A549 (cell line): ENCODE data around the gene ARID1B. TPM values are rescaled to one million over a fixed set of nuclear protein-coding genes. Genes with fewer than 3 reads are reported as not detected.

Experiments used
- ATAC-seq, 2 experiments: fragments of 200-7000 bp in 1 of 2; fragments of >200 bp in 1 of 2; cut with Nextera tagmentation in 1 of 2; cut with Tn5 transposase in 1 of 2; 3 replicates each; pipeline versions ENCODE4 v1.8.0 to v1.9.1; 2018 to 2020; ENCODE audit warnings: mild to moderate bottlenecking in 1 of 2, moderate library complexity in 1 of 2
- CTCF ChIA-PET: fragments of 300-600 bp; sonication (Branson Sonifier 250); formaldehyde crosslinking; extraction: SDS; loops from one replicate; lab custom pipeline; 2021; ENCODE audit warnings: antibody characterized with exemption, inconsistent platforms; lab: Yijun Ruan, JAX
- POLR2A ChIA-PET: fragments of 350-600 bp; formaldehyde crosslinking; extraction: SDS; loops from one replicate; lab custom pipeline; 2021; ENCODE audit warnings: antibody characterized with exemption, inconsistent platforms; lab: Yijun Ruan, JAX
- DNase-seq, 2 experiments: peaks; one replicate each; pipeline versions ENCODE4 v3.0.0 to v3.0.0-alpha.2; 2011 to 2016; ENCODE audit warnings: low read depth in 1 of 2, low spot score in 1 of 2
- FAIRE-seq: peaks from 2 replicates; lab custom pipeline; 2011; peaks lifted over from hg19 to GRCh38; lab: Jason Lieb, UNC
- H3K27ac ChIP-seq, 2 experiments: fragments of >200 bp; sonication (Bioruptor Twin); formaldehyde crosslinking; 3 replicates each; pipeline ENCODE4 v1.5.1; 2016 to 2017
- H3K4me1 ChIP-seq: fragments of >200 bp; sonication (Bioruptor Twin); formaldehyde crosslinking; 3 replicates; pipeline ENCODE4 v1.6.1; 2016
- H3K4me2 ChIP-seq: fragments of >200 bp; sonication (Bioruptor Twin); formaldehyde crosslinking; 3 replicates; pipeline ENCODE4 v1.6.1; 2016
- H3K4me3 ChIP-seq: fragments of >200 bp; sonication (Bioruptor Twin); formaldehyde crosslinking; 3 replicates; pipeline ENCODE4 v1.5.1; 2016
- H3K9me3 ChIP-seq: fragments of >200 bp; sonication (Bioruptor Twin); formaldehyde crosslinking; 3 replicates; pipeline ENCODE4 v1.6.1; 2016
- CBX2 ChIP-seq: fragments of 200-600 bp; sonication (generic); IDR thresholded peaks from 2 replicates; pipeline ENCODE4 v1.6.1; 2016; ENCODE audit warnings: low read depth, mild to moderate bottlenecking, borderline replicate concordance
- CEBPB ChIP-seq, 2 experiments: fragments of >200 bp in 1 of 2; sonication (Bioruptor Twin) in 1 of 2; formaldehyde crosslinking in 1 of 2; IDR thresholded peaks; 2 replicates each; pipeline ENCODE4 v1.6.1; 2012 to 2016
- CHD4 ChIP-seq: fragments of 200-600 bp; sonication (generic); IDR thresholded peaks from 2 replicates; pipeline ENCODE4 v1.6.1; 2016; ENCODE audit warnings: antibody characterized with exemption, mild to moderate bottlenecking, borderline replicate concordance
- EHF ChIP-seq: fragments of 250-450 bp; sonication (Bioruptor Pico); IDR thresholded peaks from 2 replicates; pipeline ENCODE4 v1.5.0; 2020; ENCODE audit warnings: mild to moderate bottlenecking
- FOSL2 ChIP-seq, 2 experiments: fragments of 450-650 bp in 1 of 2; fragments of >200 bp in 1 of 2; sonication (Bioruptor Twin) in 1 of 2; formaldehyde crosslinking; IDR thresholded peaks; 2 replicates each; pipeline versions ENCODE4 v1.5.0 to v1.6.1; 2016 to 2020; ENCODE audit warnings: mild to moderate bottlenecking in 1 of 2, moderate library complexity in 1 of 2
- FOXS1 ChIP-seq: fragments of 250-450 bp; sonication (Bioruptor Pico); IDR thresholded peaks from 2 replicates; pipeline ENCODE4 v1.5.0; 2020; ENCODE audit warnings: mild to moderate bottlenecking, moderate library complexity
- HOXB13 ChIP-seq: fragments of 250-450 bp; sonication (Bioruptor Pico); IDR thresholded peaks from 2 replicates; pipeline ENCODE4 v1.5.0; 2020; ENCODE audit warnings: low read depth, mild to moderate bottlenecking, moderate library complexity
- HOXB5 ChIP-seq: fragments of 250-450 bp; sonication (Bioruptor Pico); IDR thresholded peaks from 2 replicates; pipeline ENCODE4 v1.5.0; 2020; ENCODE audit warnings: mild to moderate bottlenecking, moderate library complexity
- KDM1A ChIP-seq: fragments of 200-600 bp; sonication (generic); IDR thresholded peaks from 2 replicates; pipeline ENCODE4 v1.6.1; 2016; ENCODE audit warnings: low read depth, mild to moderate bottlenecking
- MYC ChIP-seq: IDR thresholded peaks from 2 replicates; pipeline ENCODE4 v1.6.1; 2012; ENCODE audit warnings: mild to moderate bottlenecking, inconsistent platforms, low read length, improper control_type of control experiment, borderline replicate concordance
- NFE2L2 ChIP-seq: fragments of 150-350 bp; conservative IDR thresholded peaks from 2 replicates; pipeline ENCODE4 v1.6.1; 2014; ENCODE audit warnings: low read length
- POLR2AphosphoS2 ChIP-seq: conservative IDR thresholded peaks from 2 replicates; pipeline ENCODE4 v1.6.1; 2012; ENCODE audit warnings: low read length, improper control_type of control experiment, inconsistent platforms
- RAD21 ChIP-seq, 2 experiments: fragments of >200 bp in 1 of 2; sonication (Bioruptor Twin) in 1 of 2; formaldehyde crosslinking in 1 of 2; IDR thresholded peaks in 1 of 2; conservative IDR thresholded peaks in 1 of 2; 2 replicates in 1 of 2; 3 replicates in 1 of 2; pipeline ENCODE4 v1.6.1; 2012 to 2018; ENCODE audit warnings: inconsistent platforms in 1 of 2
- RCOR1 ChIP-seq: fragments of 150-350 bp; IDR thresholded peaks from 2 replicates; pipeline ENCODE4 v1.6.1; 2014; ENCODE audit warnings: antibody characterized with exemption, low read length, low read depth
- RFX5 ChIP-seq: fragments of 450-650 bp; IDR thresholded peaks from 2 replicates; pipeline ENCODE4 v1.7.1; 2014; ENCODE audit warnings: antibody characterized with exemption, mild to moderate bottlenecking, moderate library complexity
- RNF2 ChIP-seq: fragments of 200-600 bp; sonication (generic); IDR thresholded peaks from 2 replicates; pipeline ENCODE4 v1.6.1; 2016; ENCODE audit warnings: low read depth, mild to moderate bottlenecking, antibody characterized with exemption, moderate library complexity, borderline replicate concordance
- SREBF2 ChIP-seq: fragments of 450-650 bp; IDR thresholded peaks from 2 replicates; pipeline ENCODE4 v1.6.1; 2014; ENCODE audit warnings: mild to moderate bottlenecking, moderate library complexity
- TFCP2L1 ChIP-seq: fragments of 250-450 bp; sonication (Bioruptor Pico); IDR thresholded peaks from 2 replicates; pipeline ENCODE4 v1.5.0; 2021; ENCODE audit warnings: mild to moderate bottlenecking
- ZC3H11A ChIP-seq: fragments of 450-650 bp; IDR thresholded peaks from 2 replicates; pipeline ENCODE4 v1.6.1; 2014; ENCODE audit warnings: antibody characterized with exemption, mild to moderate bottlenecking
- WGBS: methylation state at CpG from one replicate; pipeline ENCODE4 v1.1.6; 2017; ENCODE audit errors: missing lambda C conversion rate; 5-methylcytosine and 5-hydroxymethylcytosine counted together
- polyA plus RNA-seq, 4 experiments: library from polyadenylated mRNA; depleted of rRNA in 3 of 4; stranded (reverse); fragments of >200 nt; fragmentation: RNase III in 1 of 4; extraction: RNeasy Plus Mini Kit Qiagen cat#74134 plus additional on column Dnase treatment in 1 of 4; gene quantifications; 2 replicates in 3 of 4; 3 replicates in 1 of 4; pipeline ENCODE4 v1.2.3, GENCODE V29; 2011 to 2017
- TF ChIP-seq, protein P1 (sequence below): fragments of 150-350 bp; IDR thresholded peaks from 2 replicates; pipeline ENCODE4 v1.6.1; 2014; ENCODE audit warnings: low read depth, mild to moderate bottlenecking, low read length
- TF ChIP-seq, protein P2 (sequence below): IDR thresholded peaks from 2 replicates; pipeline ENCODE4 v1.6.1; 2012
- TF ChIP-seq, protein P3 (sequence below): fragments of 450-650 bp; IDR thresholded peaks from 2 replicates; pipeline ENCODE4 v1.6.1; 2014; ENCODE audit warnings: antibody characterized with exemption

Gene ARID1B
- polyA plus RNA-seq, 2 of the 4 experiments (the other 2 are of a cell fraction): 13.5 to 16.3 TPM

DNA sequence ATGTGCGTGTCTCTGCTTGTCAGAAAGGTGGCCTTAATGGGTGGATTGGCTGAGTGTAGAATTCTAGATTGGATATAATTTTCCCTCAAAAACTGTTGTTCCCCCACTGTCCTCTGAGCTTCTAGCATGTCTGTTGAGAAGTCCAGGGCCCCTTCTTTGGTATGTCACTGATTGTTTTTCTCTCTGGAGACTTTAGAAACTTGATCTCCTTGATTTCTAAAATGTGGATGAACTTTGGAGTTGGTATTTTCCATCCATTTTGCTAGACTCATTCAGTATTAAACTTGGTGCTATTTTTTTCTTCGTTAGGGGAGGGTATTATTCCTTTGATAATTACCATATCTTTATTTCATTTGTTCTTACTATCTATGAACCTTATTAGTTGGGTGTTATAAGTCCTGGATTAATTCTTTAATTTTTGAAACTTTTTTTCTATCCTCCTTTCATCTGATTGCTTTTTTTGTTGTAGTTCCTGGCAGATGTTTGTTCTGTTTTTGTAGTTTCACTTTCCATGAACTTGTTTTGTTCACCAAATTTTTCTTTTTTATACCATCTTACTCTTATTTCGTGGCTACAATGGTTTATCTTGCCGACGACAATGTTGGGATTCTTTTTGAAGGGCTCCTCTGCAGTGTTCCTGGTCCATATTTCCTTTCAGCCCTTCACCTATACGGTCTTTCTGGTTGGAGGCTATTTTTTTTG lies 68.4 kb downstream of the ARID1B start:
- 95% methylated on average over 6 of the region's 6 CpGs for WGBS

DNA sequence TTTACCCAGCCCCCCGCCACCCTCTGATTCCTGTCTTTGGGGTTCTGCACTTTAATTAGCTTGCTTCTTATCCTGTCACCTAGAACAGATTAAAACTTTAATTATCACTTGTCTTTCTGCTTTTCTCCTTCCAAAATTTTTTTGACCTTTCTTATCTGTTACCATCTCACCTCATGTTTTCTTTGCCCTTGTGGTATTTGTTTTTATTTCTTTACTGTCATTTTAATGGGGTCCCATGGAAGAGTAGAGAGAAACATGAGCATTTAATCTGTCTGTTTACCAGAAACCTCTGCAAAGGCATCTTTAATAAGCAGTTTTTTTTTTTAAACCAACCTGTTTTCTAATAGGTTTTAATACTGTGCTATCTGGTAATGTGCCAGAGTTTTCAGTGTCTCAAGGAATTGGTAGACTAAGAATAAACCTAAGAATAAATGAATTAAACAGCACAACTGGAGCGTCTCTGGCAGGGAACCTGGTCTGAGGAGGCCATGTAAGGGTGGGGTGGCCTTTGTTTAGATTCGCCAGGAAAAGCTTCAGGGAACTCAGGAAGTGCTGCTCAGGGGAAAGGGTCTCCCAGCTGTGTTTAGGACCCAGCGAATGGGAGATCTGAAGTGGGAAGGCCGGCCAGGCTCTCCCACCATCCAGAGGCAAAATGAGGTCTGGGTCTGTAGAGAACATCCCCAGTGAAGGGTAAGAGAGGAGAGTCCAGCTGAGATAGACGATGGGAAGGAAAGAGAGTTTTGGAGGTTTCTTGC lies 69.8 kb downstream of the ARID1B start:
- WGBS: 95% methylated on average over 6 of the region's 6 CpGs
- no peak overlapping the region for H3K4me3 ChIP-seq
- no peak overlapping the region for H3K27ac ChIP-seq
- peaks cover 16% of the 10 kb centered on the region; the same call in 2 of the 3 replicates for H3K4me1 ChIP-seq
- TF ChIP-seq RNF2 (no peak), CHD4 (no peak), NFE2L2 (no peak), POLR2AphosphoS2 (no peak), HOXB5 (CRISPR knock-in tag) (no peak), FOSL2 (IDR thresholded peaks at IDR 0.05) (no peak), FOSL2 (CRISPR knock-in tag; IDR thresholded peaks at IDR 0.05) (no peak), RAD21 (conservative IDR thresholded peaks at IDR 0.05 in 1 of 2, IDR thresholded peaks at IDR 0.05 in 1 of 2) (no peak), RCOR1 (no peak), SREBF2 (no peak), FOXS1 (no peak), MYC (no peak), RFX5 (no peak), HOXB13 (CRISPR knock-in tag) (no peak), CEBPB (IDR thresholded peaks at IDR 0.05) (no peak), CBX2 (no peak), TFCP2L1 (no peak), EHF (CRISPR knock-in tag) (no peak)
- TF ChIP-seq, protein P1, sequence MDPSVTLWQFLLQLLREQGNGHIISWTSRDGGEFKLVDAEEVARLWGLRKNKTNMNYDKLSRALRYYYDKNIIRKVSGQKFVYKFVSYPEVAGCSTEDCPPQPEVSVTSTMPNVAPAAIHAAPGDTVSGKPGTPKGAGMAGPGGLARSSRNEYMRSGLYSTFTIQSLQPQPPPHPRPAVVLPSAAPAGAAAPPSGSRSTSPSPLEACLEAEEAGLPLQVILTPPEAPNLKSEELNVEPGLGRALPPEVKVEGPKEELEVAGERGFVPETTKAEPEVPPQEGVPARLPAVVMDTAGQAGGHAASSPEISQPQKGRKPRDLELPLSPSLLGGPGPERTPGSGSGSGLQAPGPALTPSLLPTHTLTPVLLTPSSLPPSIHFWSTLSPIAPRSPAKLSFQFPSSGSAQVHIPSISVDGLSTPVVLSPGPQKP: no peak
- TF ChIP-seq, protein P2, sequence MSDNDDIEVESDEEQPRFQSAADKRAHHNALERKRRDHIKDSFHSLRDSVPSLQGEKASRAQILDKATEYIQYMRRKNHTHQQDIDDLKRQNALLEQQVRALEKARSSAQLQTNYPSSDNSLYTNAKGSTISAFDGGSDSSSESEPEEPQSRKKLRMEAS: no peak
- TF ChIP-seq, protein P3, sequence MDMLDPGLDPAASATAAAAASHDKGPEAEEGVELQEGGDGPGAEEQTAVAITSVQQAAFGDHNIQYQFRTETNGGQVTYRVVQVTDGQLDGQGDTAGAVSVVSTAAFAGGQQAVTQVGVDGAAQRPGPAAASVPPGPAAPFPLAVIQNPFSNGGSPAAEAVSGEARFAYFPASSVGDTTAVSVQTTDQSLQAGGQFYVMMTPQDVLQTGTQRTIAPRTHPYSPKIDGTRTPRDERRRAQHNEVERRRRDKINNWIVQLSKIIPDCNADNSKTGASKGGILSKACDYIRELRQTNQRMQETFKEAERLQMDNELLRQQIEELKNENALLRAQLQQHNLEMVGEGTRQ: no peak
- H3K9me3 ChIP-seq: no peaks in the 10 kb centered on the region
- no peak overlapping the region for H3K4me2 ChIP-seq
- no peak for ATAC-seq
- CTCF ChIA-PET: no interaction called here
- DNase-seq: no peak
- no peak for FAIRE-seq
- POLR2A ChIA-PET: no interaction called here

More for the DNA sequence above, 68.4 kb downstream of the ARID1B start:
- no peak for TF ChIP-seq MYC
- no peak for TF ChIP-seq KDM1A
- TF ChIP-seq ZC3H11A: no peak
- no peak overlapping the region for H3K4me2 ChIP-seq
- H3K4me3 ChIP-seq: no peak overlapping the region
- peaks cover 16% of the 10 kb centered on the region; the same call in 2 of the 3 replicates for H3K4me1 ChIP-seq
- POLR2A ChIA-PET: no interaction called here
- FAIRE-seq (no peak), ATAC-seq (no peak), DNase-seq (no peak)
- no peak overlapping the region for H3K27ac ChIP-seq
- H3K9me3 ChIP-seq: no peaks in the 10 kb centered on the region
- CTCF ChIA-PET: no interaction called here
